Hematopoietic multipotent progenitor cell treated with erythropoietin and hydrocortisone succinate and interleukin-3 and kit ligand, for 8 days (in vitro differentiated cells): ENCODE data around the gene ANKRD63.

ENCODE experiments used
- DNase-seq: peaks from one replicate; pipeline ENCODE4 v3.0.0-alpha.2; 2015

ANKRD63 gene

DNA sequence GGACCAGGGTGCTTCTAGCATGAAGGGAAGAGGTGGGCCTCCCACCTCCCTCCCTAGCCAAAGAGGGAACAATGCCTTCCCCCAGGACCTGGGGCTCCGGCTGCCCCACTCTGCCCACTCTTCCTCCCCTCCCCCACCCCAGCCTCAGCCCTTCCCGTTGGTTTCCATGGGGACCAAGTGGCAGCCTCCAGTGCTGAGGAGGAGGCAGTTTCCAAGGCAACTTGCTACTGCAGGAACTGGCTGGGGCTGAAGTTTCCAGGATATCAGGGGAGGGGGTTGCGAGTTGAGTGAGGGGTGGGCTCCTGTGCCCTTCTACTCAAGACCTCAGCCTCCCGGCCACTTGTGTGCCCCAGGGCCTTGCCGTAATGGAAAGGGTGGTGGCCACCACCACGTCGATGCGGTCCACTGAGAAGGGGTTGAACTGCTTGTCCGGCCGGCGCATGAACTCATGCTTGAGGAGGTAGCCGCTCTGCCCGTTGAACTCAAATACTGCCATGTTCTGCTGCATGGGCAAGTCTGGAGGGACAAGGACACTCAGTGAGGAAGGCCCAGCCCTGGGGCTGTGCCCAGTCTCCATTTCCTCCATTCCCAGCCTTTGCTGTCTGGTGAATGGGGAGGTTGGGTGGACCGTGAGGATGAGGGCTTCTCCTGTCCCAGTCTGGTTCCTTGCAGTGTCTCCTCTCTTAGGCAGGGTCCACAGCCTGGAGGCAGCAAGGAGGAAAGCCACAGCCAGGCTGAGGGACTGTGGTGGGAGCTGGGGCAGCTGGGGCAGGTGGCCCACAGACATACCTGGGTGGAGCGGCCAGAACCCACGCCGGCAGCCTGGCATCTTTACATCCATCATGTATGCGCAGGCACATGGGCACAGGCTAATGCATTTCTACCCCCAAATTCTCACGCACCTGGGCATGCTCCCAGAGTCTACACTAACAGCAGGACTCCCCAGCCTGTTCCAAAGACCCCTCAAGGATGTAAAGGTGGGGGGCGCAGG is 11.3 kb upstream of the ANKRD63 start:
- no peak for DNase-seq

DNA sequence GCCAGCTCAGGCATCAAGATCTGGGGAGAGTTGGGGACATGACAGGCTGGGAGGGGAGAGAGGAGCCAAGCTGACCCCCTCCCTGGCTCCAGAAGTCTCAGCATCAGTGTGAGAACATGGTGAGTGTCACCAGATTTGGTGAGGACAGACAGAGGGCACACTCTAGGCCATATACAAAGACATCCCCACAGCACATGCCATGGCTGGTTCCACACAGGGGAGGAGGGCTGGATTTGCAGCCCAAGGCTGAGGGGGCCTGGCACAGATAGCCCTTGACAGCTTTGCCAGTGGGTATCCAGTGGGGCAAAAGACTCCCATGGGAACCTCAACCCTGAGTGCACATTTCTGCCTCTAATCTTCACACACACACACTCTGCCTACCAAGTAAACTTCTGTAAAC is 10.1 kb upstream of the ANKRD63 start:
- no peak for DNase-seq

DNA sequence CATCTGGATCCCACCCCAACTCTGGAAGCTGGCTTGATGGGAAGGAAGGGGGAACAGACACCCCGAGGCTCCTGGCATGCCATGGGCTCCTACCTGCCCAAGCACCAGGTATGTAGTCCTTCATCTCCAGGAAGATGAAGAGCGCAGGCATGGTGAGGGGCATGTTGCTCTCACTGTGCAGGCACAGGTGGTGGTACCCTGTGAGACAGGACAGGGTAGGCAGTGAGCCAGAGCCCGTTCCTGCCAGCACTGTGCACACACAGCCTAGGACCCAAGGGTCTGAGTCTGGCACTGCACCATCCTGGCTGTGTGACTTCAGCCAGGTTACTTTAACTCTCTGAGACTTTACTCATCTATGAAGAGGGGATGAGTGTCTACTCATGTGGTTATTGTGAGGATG is 9.4 kb upstream of the ANKRD63 start:
- no peak for DNase-seq

- no peak for DNase-seq
Observed at GRCh38 chr15:40290918-40291574, 8.2 kb upstream of the ANKRD63 start.

DNA sequence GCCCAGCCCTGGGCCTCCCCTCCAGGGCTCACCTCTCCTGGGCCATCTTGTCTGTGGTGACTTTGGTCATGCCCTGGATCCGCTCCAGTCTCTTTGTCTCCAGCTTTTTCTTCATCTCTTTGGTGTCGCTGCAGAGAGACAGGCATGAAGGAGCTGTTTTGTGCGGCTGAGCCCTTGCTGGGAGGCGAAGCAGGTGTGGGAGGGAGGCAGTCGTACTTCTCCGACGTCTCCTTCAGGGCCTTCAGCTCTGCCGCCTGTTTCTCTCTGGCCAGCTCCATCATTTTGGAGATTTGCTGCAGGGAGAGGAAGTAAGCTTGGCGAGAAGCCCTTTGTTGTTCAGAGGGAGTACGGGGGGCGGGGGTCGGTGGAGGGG is 7.7 kb upstream of the ANKRD63 start:
- DNase-seq: no peak

- no peak for DNase-seq
Observed at GRCh38 chr15:40289140-40289775, 6.4 kb upstream of the ANKRD63 start.

- no peak for DNase-seq
Observed at GRCh38 chr15:40287968-40288367, 5.1 kb upstream of the ANKRD63 start.

DNA sequence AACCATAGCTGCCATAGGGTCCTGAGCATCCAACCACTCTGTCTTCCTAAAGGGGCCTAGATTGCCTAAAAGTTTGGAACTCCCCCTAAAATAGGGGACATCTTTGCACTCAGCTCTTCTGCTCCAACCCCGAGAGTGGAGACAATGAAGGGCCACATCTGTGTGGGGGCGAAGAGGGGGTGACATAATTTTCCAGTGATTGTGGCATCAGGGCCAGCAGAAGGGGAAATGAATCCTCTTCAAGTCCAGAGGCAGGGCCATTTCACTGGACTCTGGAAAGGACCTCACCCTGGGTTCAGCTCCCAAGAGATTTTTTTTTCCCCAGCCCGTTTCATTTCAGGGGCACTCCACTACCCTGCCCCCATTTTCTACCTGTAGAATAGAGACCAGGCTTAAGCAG is 4.6 kb upstream of the ANKRD63 start:
- DNase-seq: no peak

DNA sequence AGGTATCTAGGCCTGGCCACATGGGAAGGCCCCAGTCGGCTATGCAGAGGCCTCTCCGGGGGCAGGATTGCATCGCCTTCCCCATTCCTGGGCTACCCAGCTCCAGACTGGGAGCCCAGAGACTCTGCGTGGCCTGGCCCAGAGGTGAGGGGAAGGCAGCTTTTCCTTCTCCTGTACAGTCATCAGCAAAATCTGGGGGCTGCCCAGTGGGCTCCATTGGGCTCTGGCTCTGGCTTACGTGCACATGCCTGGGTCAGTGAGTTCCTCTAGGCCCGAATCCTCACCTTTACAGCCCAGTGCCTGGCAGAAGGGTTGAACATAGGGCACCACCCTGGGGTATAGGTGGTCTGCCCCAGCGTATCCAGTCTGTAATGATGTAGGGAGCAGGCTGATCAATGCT is 3.9 kb upstream of the ANKRD63 start:
- no peak for DNase-seq

GRCh38 chr15:40286061-40286532 is 3.2 kb upstream of the ANKRD63 start:
- DNase-seq: no peak

- DNase-seq: no peak
Observed at GRCh38 chr15:40285554-40286011, 2.7 kb upstream of the ANKRD63 start.

DNA sequence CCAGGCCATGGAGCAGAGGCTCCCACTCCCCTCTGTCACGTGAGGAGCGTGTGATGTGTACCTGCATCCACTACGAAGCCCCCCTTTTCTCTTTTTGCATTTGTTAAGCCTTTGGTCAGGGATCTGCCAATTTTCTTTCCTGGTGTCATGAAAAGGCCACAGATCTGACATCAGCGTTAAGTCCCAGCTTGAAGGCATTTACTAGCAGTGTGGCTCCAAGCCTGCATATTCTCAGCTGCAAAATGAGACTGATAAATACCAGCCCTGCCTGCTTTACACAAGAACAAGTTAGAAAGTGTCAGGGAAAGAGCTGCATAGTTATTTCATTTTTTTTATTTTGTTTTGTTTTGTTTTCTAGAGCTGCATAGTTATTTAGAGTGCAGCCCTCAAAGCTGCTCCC is 2.3 kb upstream of the ANKRD63 start:
- DNase-seq: no peak

DNA sequence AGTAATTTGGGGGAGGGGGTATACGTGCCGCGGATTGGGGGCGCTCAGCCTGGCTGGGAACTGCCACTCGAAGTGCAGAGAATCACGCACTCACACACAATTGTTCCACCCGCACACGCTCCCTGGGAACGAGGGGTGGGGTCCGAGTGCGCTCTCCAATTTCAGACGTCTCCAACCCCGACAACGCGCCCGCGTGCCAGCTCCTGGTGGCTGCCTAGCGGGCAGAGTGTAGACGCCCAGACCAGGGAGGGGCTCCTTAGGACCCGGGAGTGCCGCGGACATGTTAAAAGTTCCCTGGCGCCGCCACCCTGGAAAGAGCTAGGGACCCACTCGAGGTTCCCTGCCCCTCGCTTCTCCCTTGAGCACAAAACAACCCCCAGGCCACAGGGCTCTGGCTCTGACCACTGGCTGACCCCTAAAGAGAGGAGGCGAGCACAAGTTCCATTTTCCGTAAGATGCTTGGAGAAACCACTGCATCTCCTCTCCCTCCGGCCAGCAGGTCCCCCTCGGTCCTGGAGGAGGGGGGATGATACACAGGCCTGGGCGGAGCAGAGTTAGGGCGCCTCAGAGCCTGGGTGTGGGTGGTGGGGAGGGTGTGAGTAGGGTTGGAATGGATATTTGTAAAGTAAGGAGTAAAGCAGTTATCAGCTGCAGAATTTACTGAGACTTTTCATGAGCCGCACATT is 894 bp upstream of the ANKRD63 start:
- DNase-seq: no peak

GRCh38 chr15:40282147-40282868 is 556 bp downstream of the ANKRD63 start:
- DNase-seq: peak; percentile 39

- no peak for DNase-seq
Observed at GRCh38 chr15:40281801-40282146, 1.1 kb downstream of the ANKRD63 start.

DNA sequence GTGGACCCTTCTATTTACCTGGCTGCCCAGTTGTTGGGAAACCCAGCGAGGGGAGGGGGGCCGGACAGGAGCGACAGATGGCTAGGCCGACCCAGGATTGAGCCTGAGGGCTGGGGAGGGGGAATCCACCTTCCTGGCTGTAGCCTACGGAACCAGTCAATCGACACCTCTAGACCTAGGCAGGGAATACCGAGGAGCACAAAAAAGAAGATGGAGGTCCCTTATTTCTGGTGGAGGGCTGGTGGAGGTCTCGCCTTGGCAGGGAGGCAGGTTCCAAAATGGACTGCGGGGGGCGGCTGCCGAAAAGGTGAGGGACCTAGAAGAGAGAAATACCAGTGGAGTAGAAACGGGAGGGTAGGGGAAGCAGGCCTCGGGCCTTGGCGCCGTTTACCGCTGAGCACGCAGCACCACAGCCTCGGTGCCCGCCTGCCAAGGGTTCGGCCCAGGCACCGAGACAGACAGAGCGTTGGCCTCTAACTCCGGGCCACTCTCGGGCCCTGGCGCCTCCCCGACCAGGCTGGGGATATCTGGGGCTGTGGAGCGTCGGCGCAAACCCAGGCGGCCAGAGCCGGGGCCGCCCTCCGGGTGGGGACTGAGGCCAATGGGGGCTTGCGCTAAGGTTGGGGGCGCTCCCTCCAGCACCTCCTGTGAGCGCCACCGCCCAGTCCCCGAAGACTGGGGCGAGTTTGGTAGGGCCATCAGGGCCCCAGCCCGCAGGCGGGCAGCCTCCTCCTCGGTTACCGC is 1.6 kb downstream of the ANKRD63 start:
- DNase-seq: no peak

- DNase-seq: no peak
Observed at GRCh38 chr15:40280260-40281056, 2.4 kb downstream of the ANKRD63 start.

- DNase-seq: peak; percentile 53
Observed at GRCh38 chr15:40279437-40280141, 3.3 kb downstream of the ANKRD63 start.

- DNase-seq: no peak
Observed at GRCh38 chr15:40278026-40278425, 4.8 kb downstream of the ANKRD63 start.

GRCh38 chr15:40277471-40277870 is 5.4 kb downstream of the ANKRD63 start:
- no peak for DNase-seq
